ENCODE results near the gene TMEM150C.

Gene TMEM150C

DNA sequence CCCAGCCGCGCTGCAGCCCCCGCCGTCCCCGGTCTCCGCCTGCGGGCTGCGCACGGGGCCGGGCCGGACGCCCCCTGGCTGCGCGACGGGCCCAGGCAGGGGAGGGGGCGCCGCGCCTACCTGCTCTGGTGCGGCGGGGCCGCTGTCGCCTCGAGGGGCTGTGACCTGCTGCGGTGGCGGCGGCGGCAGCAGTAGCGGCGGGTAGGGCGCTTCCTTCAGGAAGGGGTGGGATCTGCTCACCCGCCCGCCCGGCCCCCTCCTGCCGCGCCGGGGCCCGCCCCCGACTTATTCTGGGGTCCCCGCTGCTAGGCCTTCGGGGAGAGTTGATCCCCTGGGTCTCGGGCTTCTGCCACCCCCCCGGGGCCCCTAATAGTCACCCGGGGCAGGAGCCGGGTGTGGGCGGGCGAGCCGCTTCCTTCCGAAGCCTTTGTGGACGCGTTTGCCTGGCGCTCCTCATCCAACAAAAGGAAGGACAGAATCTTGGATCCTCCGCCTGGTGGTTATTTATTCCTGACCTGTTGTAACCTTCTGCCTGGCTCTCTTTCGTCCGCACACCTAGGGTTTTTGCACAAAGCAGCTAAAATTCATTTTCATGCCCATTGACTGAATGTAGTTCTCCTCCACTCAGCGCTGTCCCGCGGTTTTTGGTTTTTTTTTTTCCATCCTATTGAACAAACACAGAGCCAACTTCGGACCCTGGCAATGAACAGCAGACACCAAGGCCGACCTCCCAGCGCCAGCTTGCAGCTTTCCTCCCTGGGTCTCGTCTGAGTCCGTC, at the start of gene TMEM150C:
Gene TMEM150C (minus strand): TSS at position 203 of the 778 bp plus-strand sequence. CDS start 57,331 bp downstream, outside the sequence.
- DNase-seq (ENCODE audit: low spot score) = peak; percentile 23

DNA sequence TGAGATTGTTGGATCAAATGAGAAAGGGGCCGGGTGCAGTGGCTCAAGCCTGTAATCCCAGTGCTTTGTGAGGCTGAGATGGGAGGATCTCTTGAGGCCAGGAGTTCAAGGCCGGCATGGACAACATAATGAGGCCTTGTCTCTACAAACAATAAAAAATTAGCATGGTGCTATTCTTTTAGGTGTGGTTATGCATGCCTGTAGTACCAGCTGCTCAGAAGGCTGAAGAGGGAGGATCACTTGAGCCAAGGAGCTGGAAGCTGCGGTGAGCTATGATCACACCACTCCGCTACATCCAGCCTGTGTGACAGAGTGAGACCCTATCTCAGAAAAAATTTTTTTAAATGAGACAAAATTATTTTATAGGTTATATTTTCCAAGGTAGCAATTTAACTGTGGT, 49.7 kb upstream of the TMEM150C start:
- DNase-seq (ENCODE audit: low spot score) = no peak

DNA sequence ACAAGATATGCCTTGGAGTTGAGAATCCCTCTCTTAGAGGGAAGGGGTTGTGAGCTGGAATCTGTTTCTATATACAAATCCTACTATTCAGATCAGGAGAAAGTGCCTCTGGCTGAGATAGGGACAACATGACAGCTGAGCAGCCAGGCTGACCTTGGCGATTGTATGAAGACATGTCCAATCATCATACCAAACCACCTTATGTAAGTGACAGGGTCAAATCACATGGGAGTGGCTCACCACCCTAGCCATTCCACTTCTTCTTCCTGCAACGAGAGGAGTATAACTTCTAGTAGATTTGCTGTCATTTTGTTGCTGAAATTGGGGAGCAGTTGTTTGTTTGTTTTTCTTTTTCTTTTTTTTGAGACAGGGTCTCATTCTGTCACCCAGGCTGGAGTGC, 48.3 kb upstream of the TMEM150C start:
- no peak for DNase-seq (ENCODE audit: low spot score)

DNA sequence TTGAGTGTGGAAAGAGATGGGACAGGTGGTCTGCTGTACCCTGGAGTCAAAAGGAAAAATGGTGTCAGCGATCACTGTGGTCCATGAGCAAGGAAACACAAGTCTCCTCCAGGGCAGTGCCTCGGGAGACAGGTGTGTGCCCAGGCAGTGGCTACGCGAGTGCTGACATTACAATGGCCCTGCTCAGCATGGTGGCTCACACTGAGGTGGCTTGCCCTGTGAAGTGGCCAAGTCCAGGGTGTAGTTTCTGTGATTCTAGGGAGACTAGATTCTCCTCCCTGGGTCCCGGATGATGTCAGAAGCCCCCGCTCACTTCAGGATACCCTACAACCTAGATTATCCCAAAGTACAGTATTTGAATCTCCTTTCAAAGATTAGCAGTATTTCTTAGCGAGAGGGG, 44.8 kb upstream of the TMEM150C start:
- no peak for DNase-seq (ENCODE audit: low spot score)

DNA sequence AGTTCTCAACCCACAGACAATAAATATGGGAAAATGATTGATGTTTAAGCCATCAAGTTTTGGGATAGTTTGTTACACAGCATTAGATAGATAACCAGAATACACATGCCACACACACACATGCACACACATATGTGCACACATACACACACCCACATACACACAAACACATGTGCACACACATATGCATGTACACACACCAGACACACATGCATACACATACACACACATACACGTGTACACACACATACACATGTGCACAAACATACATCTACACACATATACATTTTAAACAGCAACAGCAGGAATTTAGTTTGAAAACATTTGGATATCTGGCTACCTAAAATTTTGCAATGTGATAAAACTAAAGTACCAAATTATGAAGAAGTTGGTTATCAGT, 42.7 kb upstream of the TMEM150C start:
- DNase-seq (ENCODE audit: low spot score) = no peak

DNA sequence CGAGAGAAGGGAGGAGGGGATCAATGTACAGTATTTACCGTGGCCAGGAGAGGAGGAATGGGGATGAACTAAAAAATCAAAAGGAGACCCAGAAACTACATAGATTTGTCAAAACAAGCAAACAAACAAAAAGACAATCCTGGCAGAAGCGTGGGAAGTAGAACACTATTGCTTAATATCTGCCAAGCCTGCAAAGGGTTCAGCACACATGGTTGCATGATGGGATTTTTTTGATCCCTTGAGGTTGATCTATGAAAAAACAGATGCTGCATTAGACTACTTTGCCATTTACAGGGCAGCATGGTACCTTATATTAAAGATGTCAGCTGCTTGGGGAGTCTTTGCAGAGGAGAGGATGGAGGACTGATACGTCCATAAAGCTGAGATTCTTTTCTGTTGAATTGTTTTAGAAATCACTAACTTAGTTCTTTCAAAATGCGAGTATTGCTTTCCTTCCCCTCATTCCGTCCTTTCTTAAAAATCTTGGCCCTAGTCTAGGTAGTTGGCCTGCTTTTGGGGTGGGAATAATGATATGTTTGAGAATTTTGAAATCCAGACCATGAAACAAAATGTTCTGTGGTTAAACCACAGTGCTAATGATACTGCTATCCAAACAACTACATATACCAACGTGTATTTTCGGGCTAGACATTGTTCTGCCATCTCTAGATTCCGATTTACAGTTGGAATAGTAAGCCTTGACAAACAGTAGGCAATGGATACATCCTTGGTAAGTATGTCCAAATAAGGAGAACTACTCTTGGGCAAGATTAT, 39.6 kb upstream of the TMEM150C start:
- no peak for DNase-seq (ENCODE audit: low spot score)

DNA sequence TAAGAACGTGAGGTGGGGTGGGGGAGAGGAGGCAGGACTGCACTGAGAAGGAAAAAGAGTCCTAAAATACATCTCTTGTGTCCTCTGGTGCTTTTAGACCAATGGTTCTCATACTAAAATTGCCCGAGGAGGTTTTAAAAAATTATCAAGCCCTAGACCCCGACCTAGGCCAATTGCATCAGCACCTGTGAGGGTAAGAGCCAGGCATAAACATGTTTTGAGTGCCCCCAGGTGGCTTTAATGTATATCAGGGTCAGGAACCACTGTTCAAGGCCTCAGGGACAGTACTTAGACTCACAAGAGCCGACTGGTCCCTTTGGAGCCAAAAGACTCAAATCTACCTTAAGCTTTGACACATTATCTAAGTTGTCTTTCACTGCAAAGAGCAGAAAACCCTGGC, 37.5 kb upstream of the TMEM150C start:
- DNase-seq (ENCODE audit: low spot score) = no peak

DNA sequence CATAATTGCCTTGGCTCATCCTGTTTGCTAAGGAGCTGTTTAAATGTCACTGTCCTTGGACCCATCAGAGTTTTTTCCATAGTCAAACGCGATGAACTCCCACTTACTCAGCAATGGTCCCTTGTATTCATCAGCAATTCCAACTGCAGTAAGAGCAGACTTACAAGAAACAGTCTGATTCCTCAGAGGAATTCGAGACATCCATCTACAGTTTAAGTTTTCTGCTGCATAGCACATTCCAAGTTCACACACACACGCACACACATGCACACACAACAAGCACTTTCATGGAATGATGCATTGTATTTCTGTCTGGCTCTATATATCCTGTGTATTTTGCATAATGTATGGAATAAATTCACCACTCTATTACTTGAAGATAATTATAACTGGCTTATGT, 32.7 kb upstream of the TMEM150C start:
- DNase-seq (ENCODE audit: low spot score) = no peak

DNA sequence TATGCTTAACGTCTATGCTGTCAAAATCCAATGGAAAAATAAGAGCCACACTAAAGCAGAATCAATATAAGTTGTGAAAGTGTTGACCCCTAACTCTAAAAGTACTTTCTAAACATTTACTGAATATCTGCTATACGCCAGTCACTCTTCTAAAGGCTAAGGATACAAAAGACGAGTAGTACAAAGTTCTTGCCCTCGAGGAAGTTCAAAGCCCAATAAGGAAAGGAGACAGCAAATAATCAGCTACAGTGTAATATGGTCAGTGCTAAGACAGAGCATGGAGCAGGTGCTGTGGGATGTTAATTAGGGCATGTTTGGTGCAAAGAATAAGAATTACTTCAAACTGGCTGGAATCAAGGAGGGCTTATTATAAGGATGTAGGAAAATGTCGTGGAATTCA, 31.6 kb upstream of the TMEM150C start:
- DNase-seq (ENCODE audit: low spot score) = no peak

DNA sequence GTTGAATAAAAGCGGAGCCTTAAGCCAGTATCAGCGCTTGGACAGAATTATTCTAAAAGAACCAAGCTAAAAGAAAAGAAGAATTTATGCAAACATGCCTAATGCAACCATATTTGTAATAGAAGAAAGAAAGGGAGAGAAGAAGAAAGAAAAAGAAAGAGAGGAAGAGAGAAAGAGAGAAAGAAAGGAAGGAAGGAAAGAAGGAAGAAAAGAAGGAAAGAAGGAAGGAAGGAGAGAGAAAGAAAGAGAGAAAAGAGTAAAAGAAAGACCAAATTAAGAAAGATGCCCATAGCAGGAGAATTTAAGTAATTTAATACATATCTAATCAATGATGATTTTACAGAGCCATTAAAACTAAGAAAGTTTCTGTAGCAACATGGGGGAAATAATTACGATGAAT, 30.9 kb upstream of the TMEM150C start:
- DNase-seq (ENCODE audit: low spot score) = no peak

DNA sequence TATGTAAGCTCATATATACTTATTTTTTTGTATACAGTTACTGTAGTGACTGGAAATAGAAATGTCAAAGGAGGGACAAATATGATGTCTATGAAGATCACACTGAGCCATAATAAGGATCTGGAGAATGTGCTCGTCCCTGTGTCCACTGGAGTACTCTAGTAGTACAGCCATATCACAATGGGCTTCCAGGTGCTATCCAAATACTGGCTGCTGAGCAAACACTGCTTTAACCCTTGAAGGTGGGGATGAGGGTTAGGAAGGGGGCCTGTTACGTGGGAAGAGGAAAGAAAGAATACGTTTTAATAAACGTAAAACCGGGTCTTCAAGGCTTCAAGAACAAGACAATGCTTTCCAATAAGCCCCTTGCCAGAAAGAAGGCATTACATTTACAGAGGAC, 29.8 kb upstream of the TMEM150C start:
- no peak for DNase-seq (ENCODE audit: low spot score)

DNA sequence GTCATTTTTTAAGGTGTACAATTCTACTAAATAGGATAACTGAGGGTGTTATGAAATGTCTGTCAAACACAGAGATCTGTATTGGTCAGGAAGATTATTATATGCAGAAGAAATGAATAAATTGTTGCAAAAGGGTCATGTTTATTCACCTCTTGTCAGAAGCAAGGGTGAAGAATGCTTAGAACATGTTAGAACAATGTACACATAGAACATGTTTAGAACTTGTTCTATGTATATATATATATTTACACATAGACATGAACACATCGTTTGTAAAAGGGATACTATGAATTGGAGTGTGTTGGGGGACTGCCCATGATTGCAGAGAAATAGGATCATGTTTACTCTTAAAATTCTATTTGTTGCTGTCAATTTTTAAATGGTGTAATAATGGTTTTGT, 28.0 kb upstream of the TMEM150C start:
- no peak for DNase-seq (ENCODE audit: low spot score)

DNA sequence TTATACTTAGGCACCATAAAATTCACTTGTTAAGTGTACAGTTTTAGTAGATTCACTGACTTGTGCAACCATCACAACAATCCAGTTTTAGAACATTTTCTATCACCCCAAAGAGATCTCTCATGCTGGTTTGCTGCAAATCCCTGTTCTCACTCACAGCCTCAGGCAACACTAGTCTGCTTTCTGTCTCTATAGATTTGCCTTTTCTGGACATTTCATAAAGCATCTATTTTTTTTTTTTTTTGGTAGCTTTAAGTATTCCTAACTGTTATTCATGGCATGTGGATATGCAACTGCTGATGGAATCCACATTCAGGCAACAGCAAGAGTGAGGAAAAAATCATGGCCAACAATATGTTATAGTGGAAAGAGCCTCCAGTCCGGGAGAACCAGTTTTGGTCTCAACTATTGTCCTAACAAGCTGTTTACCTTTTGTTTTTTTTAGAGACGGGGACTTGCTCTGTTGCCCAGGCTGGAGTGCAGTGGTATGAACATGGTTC, 27.0 kb upstream of the TMEM150C start:
- no peak for DNase-seq (ENCODE audit: low spot score)

DNA sequence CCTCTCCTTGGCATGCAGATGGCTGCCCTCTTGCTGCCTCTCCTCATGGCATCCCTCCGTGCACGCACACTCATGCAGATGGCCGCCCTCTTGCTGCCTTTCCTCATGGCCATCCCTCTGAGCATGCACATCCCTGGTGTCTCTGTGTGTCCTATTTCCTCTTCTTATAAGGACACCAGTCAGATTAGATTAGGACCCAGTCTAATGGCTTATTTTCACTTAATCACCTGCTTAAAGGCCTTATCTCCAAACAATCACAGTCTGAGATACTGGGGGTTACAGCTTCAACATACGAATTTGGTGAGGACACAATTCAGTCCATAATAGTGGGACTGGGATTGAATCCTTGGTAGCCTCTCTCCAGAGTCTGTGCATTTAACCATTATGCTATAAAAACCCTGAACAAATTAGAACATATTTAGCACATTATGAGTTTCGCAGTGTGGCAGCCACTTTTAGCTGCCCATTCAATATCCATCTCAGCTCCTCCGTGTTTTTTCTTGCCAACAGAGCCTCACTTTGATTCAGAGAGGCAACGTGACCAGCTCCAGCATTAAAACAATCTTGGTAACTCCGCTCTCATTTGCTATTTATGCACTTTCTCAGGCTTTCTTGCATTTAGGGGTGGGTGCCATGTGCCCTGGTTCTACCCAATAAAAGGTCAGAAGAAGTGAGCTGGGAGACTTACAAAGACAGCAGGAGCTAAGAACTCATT, 26.2 kb upstream of the TMEM150C start:
- no peak for DNase-seq (ENCODE audit: low spot score)

DNA sequence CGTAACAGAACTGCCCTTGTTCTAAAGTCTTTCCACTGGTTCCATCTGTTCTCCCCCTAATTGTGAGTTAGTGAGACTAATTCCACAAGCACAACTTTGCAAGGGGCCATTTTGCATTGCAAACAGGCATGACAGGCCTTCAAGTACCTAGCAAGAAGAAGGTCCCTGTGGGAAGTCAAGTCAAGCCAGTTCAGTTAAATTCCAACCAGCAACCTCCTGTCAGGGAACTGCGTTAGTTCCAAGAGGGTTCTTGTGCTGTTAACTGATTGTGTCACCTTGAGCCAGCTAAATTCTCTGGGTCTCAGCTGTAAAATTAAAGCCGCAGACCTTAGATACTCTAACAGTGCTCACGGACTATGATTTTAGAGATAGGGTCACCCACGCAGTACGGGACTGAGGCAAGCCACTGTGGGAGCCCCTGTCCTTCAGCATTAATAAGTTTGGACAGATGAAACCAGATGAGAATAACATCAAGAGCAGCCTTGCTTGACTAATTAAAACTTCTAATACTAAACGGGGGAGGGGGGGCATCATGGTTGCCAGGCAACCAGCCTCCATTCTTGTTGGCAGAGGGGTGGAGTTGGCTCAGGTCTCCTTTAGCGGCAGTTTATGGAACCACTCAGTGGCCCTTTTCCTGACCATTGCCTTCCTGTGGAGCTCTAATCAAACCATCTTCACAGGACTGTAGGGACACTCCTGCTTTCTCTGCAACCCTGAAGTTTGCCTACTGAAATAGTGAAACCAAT, 24.1 kb upstream of the TMEM150C start:
- DNase-seq (ENCODE audit: low spot score) = no peak

DNA sequence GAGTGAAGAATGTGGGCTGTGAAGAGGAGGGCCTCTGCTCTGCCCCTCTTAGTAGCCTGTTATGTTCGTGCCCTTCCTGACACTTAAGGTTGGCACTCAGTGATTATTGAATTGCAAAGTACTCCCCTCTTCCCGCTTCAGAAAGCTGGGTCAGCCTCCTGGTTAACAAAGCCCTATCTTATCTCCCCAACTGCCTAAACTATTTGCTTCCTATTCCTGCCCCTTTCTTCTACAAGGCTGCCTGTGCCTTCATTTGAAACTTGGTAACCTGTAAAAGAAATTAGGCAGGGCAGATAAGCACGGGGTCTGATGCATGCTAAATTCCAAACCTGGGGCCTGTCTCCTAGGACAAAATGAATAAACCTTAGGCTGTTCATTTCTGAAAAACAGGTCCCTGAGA, 23.1 kb upstream of the TMEM150C start:
- no peak for DNase-seq (ENCODE audit: low spot score)

DNA sequence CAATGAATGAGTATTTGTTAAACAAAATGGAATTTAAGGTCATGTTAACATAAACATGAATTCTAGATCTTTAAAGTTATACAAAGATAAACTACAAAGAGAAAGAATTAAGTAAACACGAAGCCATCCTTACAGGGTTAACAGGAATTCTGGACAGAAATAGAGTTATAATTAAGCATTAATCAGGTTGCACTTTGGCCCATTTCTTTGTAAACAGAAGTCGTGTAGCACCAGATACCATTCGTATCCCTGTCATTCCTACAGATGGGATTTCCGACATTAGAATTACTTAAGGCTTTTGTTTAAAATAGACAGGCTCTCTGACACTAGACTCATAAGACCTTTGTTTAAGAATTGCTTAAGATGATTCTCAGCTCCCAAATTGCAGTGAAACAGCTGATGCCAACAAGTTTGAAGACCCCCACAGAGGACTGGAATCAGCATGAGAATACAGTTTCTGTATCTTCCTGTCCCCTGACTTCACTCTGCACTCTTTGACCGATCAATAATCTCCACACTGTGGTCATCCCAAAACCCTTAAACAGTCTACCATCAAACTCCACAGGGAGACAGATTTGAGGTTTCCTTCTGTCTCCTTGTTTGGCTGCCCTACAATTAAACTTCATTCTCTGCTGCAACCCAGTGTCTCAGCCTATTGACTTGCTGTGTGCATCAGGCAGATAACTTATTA, 22.3 kb upstream of the TMEM150C start:
- DNase-seq (ENCODE audit: low spot score) = no peak

DNA sequence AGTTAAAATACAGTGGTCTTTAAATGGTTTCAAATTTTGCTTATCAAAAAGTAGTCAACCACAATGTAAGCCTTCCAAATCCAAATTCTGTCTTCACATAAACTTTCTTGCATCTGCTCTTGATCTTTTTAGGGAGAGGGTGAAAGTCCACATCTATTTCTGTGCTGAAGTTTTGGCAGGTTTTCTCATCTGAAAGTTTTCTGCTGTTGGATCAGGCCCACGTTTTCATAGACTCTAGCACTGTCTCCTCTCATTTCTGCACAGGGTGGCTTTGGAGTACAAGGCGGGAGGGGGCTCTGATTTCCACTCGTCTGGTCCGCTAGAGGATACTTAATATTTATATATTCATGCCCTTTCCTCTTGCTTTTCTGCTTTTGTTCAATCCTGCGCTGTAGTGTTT, 18.1 kb upstream of the TMEM150C start:
- DNase-seq (ENCODE audit: low spot score) = no peak

DNA sequence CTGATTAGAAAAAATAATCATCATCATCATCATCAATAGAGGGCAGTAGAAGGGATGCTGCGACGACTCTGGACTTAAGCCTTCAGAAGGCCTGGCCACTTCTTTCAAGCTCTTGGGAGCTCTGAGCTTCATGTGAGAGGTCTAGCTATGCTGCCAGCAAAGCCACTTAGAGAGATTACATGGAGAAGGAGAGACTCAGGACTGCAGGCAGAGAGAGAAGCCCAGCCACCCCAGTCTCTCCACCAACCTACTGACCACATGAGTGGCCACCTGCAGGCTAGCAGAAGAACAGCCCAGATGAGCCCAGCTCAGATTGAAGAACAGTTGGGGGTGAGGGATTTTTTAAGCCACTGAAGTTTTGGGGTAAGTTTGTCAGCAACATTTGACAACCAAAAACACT, 17.1 kb upstream of the TMEM150C start:
- DNase-seq (ENCODE audit: low spot score) = no peak

DNA sequence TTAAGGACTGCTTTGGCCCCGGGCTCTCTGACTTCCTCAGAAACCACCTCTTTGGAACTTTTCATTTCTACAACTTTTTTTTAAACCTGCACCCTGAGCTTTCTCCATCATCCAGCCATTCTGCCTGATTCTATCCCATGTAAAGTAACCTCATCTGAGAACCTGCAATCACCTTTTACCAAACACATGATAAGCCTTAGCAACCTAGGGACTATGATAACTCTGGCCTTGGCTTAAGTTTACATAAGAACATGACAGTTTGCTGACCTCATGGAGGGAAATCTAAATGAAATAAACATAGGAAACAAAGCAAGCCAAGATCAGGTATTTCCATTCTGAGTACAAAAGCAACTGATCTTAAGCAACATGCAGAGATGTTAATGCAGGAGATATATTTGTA, 15.7 kb upstream of the TMEM150C start:
- DNase-seq (ENCODE audit: low spot score) = no peak

DNA sequence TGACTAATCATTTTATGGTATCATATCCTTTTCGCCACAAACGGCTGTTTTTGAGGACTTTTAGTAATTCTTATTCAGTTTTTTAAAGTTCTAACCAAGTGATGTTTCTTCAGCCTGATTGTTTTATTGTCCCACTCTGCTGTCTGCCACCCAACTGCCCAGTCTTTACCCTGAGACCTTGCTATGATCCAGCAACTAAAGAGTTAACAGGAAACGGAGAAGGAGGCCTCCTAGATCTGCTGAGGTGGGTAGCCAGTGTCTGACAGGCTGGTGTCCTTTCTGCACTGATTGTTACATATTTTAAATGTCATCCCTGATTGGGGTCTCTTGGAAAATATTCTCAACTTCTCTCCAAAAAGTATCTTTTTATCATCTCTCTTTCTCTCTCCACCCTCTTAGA, 7.9 kb upstream of the TMEM150C start:
- DNase-seq (ENCODE audit: low spot score) = no peak
